Hematopoietic multipotent progenitor cell treated with erythropoietin and hydrocortisone succinate and interleukin-3 and kit ligand, for 17 days (in vitro differentiated cells): ENCODE data around the gene OR6J1.
"Not testable (repeated sequence)": the region's sequence is repeated elsewhere in the genome, so short reads cannot be mapped to it uniquely, and the experiment has no call there.

Experiments
- DNase-seq: peaks from one replicate; pipeline ENCODE4 v3.0.0-alpha.2; 2015; ENCODE audit warnings: low spot score

Gene OR6J1

GRCh38 chr14:22644305-22644635 is at the start of gene OR6J1:
OR6J1 (minus strand) TSS chr14:22644352; CDS start chr14:22634811, 9,541 bp downstream.
- no peak for DNase-seq

- no peak for DNase-seq
Measured at GRCh38 chr14:22692194-22692593, 48.0 kb upstream of the OR6J1 start.

- DNase-seq = no peak
Measured at GRCh38 chr14:22691171-22691570, 47.0 kb upstream of the OR6J1 start.

- no peak for DNase-seq
Measured at GRCh38 chr14:22689199-22689598, 45.0 kb upstream of the OR6J1 start.

GRCh38 chr14:22687969-22688368 is 43.8 kb upstream of the OR6J1 start:
- DNase-seq = not testable (repeated sequence)

GRCh38 chr14:22686176-22686611 is 42.0 kb upstream of the OR6J1 start:
- not testable (repeated sequence) for DNase-seq

- DNase-seq = no peak
Measured at GRCh38 chr14:22685467-22685866, 41.3 kb upstream of the OR6J1 start.

GRCh38 chr14:22683428-22683827 is 39.3 kb upstream of the OR6J1 start:
- not testable (repeated sequence) for DNase-seq

- DNase-seq = no peak
Measured at GRCh38 chr14:22678221-22678620, 34.1 kb upstream of the OR6J1 start.

GRCh38 chr14:22677551-22677950 is 33.4 kb upstream of the OR6J1 start:
- DNase-seq = not testable (repeated sequence)

GRCh38 chr14:22671622-22672021 is 27.5 kb upstream of the OR6J1 start:
- DNase-seq = no peak

- no peak for DNase-seq
Measured at GRCh38 chr14:22668863-22669262, 24.7 kb upstream of the OR6J1 start.

GRCh38 chr14:22668417-22668816 is 24.3 kb upstream of the OR6J1 start:
- no peak for DNase-seq

GRCh38 chr14:22667881-22668280 is 23.7 kb upstream of the OR6J1 start:
- no peak for DNase-seq

GRCh38 chr14:22666203-22666893 is 22.2 kb upstream of the OR6J1 start:
- DNase-seq = no peak

- no peak for DNase-seq
Measured at GRCh38 chr14:22664261-22664660, 20.1 kb upstream of the OR6J1 start.

GRCh38 chr14:22660654-22661053 is 16.5 kb upstream of the OR6J1 start:
- DNase-seq = no peak

- no peak for DNase-seq
Measured at GRCh38 chr14:22658946-22659345, 14.8 kb upstream of the OR6J1 start.

GRCh38 chr14:22657861-22658260 is 13.7 kb upstream of the OR6J1 start:
- no peak for DNase-seq

GRCh38 chr14:22656945-22657731 is 13.0 kb upstream of the OR6J1 start:
- no peak for DNase-seq

- no peak for DNase-seq
Measured at GRCh38 chr14:22656226-22656625, 12.1 kb upstream of the OR6J1 start.

GRCh38 chr14:22653012-22653621 is 9.0 kb upstream of the OR6J1 start:
- DNase-seq = peak; percentile 75

- DNase-seq = no peak
Measured at GRCh38 chr14:22651586-22651985, 7.4 kb upstream of the OR6J1 start.
